Peyer's patch (tissue), 4 donors: Measurements from ENCODE around the gene PIGB. TPM values are rescaled to one million over a fixed set of nuclear protein-coding genes. Genes with fewer than 3 reads are reported as not detected.
"Not testable (repeated sequence)": the region's sequence is repeated elsewhere in the genome, so short reads cannot be mapped to it uniquely, and the experiment has no call there.

Experiments used
- DNase-seq, 3 donors: peaks; one replicate each; pipeline ENCODE4 v3.0.0-alpha.2; 2017 to 2019
- H3K27ac ChIP-seq, 4 donors: fragments of 200-600 bp; sonication (generic); one replicate each; pipeline ENCODE4 v1.5.1; 2016 to 2019
- H3K27me3 ChIP-seq, 2 donors: fragments of 200-600 bp; sonication (generic); one replicate each; pipeline ENCODE4 v1.5.1; 2019
- H3K36me3 ChIP-seq, 3 donors: fragments of 200-600 bp; sonication (generic); one replicate each; pipeline ENCODE4 v1.5.1; 2016 to 2019
- H3K4me1 ChIP-seq, 4 donors: fragments of 200-600 bp; sonication (generic); one replicate each; pipeline ENCODE4 v1.5.1; 2016 to 2019
- H3K4me3 ChIP-seq, 4 donors: fragments of 200-600 bp; sonication (generic); 1 replicate in 3 of 4; 2 replicates in 1 of 4; pipeline ENCODE4 v1.5.1; 2016 to 2019; ENCODE audit warnings: mild to moderate bottlenecking in 1 of 4
- H3K9me3 ChIP-seq, 4 donors: fragments of 200-600 bp; sonication (generic); one replicate each; pipeline ENCODE4 v1.5.1; 2016 to 2019; ENCODE audit warnings: mild to moderate bottlenecking in 1 of 4
- CTCF ChIP-seq, 6 experiments: fragments of 450-650 bp in 4 of 6; fragments of 200-600 bp in 2 of 6; sonication (generic) in 1 of 6; IDR thresholded peaks; one replicate each; pipeline ENCODE4 v1.5.1; 2017 to 2019; ENCODE audit warnings: antibody characterized with exemption in 6 of 6, mild to moderate bottlenecking in 3 of 6, moderate library complexity in 1 of 6
- POLR2A ChIP-seq, 2 donors: fragments of 450-650 bp; IDR thresholded peaks; one replicate each; pipeline ENCODE4 v1.5.1; 2017; ENCODE audit warnings: antibody characterized with exemption in 2 of 2, mild to moderate bottlenecking in 2 of 2, moderate library complexity in 2 of 2
- total RNA-seq, 4 donors: library from RNA; depleted of rRNA; stranded (reverse); fragments of >200 nt; gene quantifications; one replicate each; pipeline ENCODE4 v1.1.0, GENCODE V29; 2016

Gene PIGB
- total RNA-seq, 4 donors from 2014 or later: 3.2 to 34.7 (median 15.4) TPM

- Histone ChIP-seq H3K27ac (peak within 1 kb of the TSS; percentile 88 to 93 (median 90)), H3K4me1 (peaks cover 0 to 14% (median 0%) of the 10 kb centered on the region in 4 donors), H3K36me3 (no peaks in the 10 kb centered on the region), H3K27me3 (no peaks in the 10 kb centered on the region), H3K9me3 (no peaks in the 10 kb centered on the region), H3K4me3 (peak within 1 kb of the TSS; percentile 77 to 91 (median 83))
- TF ChIP-seq CTCF (IDR thresholded peaks at IDR 0.05): no peak
- peak in 1 of 2 donors; percentile 68 for TF ChIP-seq POLR2A (IDR thresholded peaks at IDR 0.05)
- DNase-seq: peak; percentile 75 to 90 (median 88)
These were observed 29.1 kb upstream of the PIGB start, which contains the start of gene RAB27A for GRCh38 chr15:55289746-55290527. TSS of gene RAB27A (minus strand) at chr15:55289813. CDS start at chr15:55234934, 54,879 bp downstream.

- TF ChIP-seq CTCF (IDR thresholded peaks at IDR 0.05) (peak; percentile 65 to 89 (median 84)), POLR2A (IDR thresholded peaks at IDR 0.05) (no peak)
- Histone ChIP-seq H3K36me3 (no peaks in the 10 kb centered on the region), H3K27ac (peak overlapping the region; percentile 54 to 93 (median 90)), H3K9me3 (no peaks in the 10 kb centered on the region), H3K4me3 (peak overlapping the region; percentile 77 to 91 (median 83)), H3K4me1 (peaks cover 0 to 14% (median 0%) of the 10 kb centered on the region in 4 donors), H3K27me3 (no peaks in the 10 kb centered on the region)
- peak; percentile 78 to 94 (median 89) for DNase-seq
These were observed 28.4 kb upstream of the PIGB start for GRCh38 chr15:55290528-55291057.

GRCh38 chr15:55297315-55297714 is 21.7 kb upstream of the PIGB start:
- no peak overlapping the region for H3K27ac ChIP-seq
- H3K27me3 ChIP-seq: no peaks in the 10 kb centered on the region
- H3K36me3 ChIP-seq: no peaks in the 10 kb centered on the region
- no peaks in the 10 kb centered on the region for H3K4me1 ChIP-seq
- no peak for DNase-seq
- H3K4me3 ChIP-seq: no peak overlapping the region
- no peak for TF ChIP-seq POLR2A (IDR thresholded peaks at IDR 0.05)
- TF ChIP-seq CTCF (IDR thresholded peaks at IDR 0.05): no peak
- no peaks in the 10 kb centered on the region for H3K9me3 ChIP-seq

- not testable (repeated sequence) for DNase-seq, H3K27me3 ChIP-seq, H3K4me3 ChIP-seq, H3K36me3 ChIP-seq, H3K4me1 ChIP-seq, H3K9me3 ChIP-seq, H3K27ac ChIP-seq
These were observed 16.2 kb upstream of the PIGB start for GRCh38 chr15:55302801-55303200.

GRCh38 chr15:55319537-55320237 is 665 bp downstream of the PIGB start:
- Histone ChIP-seq H3K27ac (peak overlapping the region in 3 of 4 donors; percentile 82 to 92 (median 91)), H3K27me3 (no peaks in the 10 kb centered on the region), H3K36me3 (no peaks in the 10 kb centered on the region), H3K4me3 (peak overlapping the region; percentile 66 to 99 (median 76)), H3K9me3 (no peaks in the 10 kb centered on the region), H3K4me1 (peaks cover 0 to 25% (median 8%) of the 10 kb centered on the region in 4 donors)
- DNase-seq: no peak
- TF ChIP-seq POLR2A (IDR thresholded peaks at IDR 0.05) (no peak), CTCF (IDR thresholded peaks at IDR 0.05) (no peak)

GRCh38 chr15:55320238-55320550 is 1.2 kb downstream of the PIGB start:
- no peak overlapping the region for H3K27ac ChIP-seq
- TF ChIP-seq POLR2A (IDR thresholded peaks at IDR 0.05) (no peak), CTCF (IDR thresholded peaks at IDR 0.05) (no peak)

More at GRCh38 chr15:55320238-55320550, 1.2 kb downstream of the PIGB start:
- Histone ChIP-seq H3K4me1 (peaks cover 0 to 25% (median 8%) of the 10 kb centered on the region in 4 donors), H3K27me3 (no peaks in the 10 kb centered on the region), H3K9me3 (no peaks in the 10 kb centered on the region), H3K36me3 (no peaks in the 10 kb centered on the region), H3K4me3 (peak overlapping the region; percentile 0 to 99 (median 76))
- no peak for DNase-seq
